HG02678 (cell line): ENCODE results near the gene DCAF16.

Experiments
- ATAC-seq: cut with Tn5 transposase; IDR thresholded peaks from one replicate; pipeline ENCODE4 v1.9.1; 2021; ENCODE audit warnings: mild to moderate bottlenecking, moderate library complexity; ENCODE audit not compliant: unreplicated experiment

Gene DCAF16

DNA sequence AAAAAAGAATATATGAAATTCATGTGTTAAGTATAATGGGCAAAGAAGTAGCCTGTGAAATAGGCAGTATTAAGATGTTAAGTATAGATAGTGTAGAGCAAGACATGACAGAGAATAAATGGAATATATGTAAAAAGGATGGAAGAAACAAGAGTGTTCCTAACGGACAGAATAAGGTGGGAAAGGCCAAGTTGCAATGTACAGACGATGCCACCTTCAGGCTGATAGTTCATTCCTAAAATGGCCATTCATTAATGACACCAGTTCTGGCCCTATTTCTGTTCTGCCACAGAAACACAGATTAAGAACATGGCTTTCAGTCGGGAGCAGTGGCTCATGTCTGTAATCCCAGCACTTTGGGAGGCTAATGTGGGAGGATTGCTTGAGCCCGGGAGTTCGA lies 24.7 kb downstream of the DCAF16 start:
- no peak for ATAC-seq

GRCh38 chr4:17781300-17782287 lies 29.0 kb downstream of the DCAF16 start, which contains the start of gene FAM184B:
TSS of gene FAM184B (minus strand) at chr4:17781621. CDS start at chr4:17781299, 322 bp downstream.
- ATAC-seq: no peak

- no peak for ATAC-seq
These were observed 29.9 kb downstream of the DCAF16 start for GRCh38 chr4:17780501-17781299.

GRCh38 chr4:17778431-17778830 lies 32.1 kb downstream of the DCAF16 start:
- ATAC-seq: no peak

DNA sequence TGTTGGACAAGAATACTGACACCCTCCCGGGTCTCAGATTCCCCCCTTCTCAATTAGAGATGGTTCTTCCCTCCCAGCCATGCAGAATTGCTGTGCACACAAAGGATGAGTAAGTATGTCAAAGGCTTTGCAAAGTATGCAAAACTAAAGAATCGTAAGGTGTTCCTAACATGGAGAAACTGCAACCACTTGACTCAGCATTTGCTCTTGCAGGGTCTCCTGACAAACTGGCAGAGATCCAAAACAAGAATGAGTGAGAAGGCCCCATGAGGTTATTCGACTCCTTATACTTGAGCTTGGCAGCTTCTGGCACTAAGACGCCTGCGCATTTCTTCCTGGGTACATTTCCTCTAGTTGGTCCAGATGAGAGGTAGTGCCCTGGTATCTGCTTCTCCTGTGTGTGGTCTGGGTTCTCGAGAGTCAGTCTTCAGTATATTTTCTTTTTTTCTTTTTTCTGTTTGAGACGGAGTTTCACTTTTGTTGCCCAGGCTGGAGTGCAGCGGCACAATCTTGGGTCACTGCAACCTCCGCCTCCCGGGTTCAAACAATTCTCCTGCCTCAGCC lies 37.3 kb downstream of the DCAF16 start:
- ATAC-seq: no peak

GRCh38 chr4:17771284-17771908 lies 39.2 kb downstream of the DCAF16 start:
- ATAC-seq: no peak

GRCh38 chr4:17770845-17771244 lies 39.7 kb downstream of the DCAF16 start:
- no peak for ATAC-seq

DNA sequence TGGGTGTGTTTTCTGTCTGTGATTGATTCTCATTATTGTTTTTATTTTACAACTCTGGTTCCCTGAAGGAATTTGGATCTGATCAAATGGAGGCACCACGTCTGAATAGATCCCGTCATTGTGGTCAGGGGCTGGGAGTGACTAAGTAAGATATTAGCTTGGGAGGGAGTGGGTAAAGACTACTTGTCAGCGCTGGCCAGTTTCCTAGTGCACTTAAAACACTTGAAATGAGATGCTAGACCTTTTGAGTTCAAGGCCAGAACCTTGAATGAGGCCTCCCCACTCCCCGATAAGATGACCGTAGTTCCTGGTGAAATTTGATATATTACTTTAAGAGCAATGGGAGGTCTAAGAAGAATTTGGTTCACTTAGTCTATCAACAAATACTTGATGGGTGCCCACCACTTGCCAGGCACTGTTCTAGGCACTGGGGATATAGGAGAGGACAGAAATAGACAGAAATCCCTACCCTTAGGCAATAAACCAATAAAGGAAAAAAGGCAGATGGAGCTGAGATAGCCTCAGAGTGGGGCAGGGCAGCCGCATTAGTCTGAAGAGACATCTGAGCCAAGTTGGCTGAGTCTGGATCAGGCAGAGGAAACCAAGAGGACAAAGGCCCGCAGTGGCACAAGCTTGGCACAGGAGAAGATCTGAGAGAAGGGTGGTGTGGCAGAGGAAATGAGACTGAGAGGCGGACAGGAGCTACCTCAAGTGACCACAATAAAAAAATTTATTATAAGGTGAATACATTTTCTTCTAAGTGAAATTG lies 41.0 kb downstream of the DCAF16 start:
- ATAC-seq: no peak

DNA sequence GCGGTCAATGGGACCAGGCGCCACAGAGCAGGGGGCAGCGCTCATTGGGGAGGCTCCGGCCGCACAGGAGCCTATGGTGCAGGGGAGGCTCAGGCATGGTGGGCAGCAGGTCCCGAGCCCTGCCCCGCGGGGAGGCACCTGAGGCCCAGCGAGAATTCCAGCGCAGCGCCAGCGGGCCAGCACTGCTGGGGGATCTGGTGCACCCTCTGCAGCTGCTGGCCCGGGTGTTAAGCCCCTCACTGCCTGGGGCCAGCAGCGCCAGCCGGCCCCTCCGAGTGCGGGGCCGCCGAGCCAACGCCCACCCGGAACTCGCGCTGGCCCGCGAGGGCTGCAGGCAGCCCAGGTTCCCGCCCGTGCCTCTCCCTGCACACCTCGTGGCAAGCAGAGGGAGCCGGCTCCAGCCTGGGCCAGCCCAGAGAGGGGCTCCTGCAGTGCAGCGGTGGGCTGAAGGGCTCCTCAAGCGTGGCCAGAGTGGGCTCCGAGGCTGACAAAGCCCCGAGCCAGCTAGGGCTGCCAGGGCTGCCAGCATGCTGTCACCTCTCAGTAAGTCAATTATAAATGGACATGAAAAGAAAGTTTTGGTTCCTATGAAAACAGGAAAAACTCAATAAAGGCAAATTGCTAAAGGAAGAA lies 43.6 kb downstream of the DCAF16 start:
- ATAC-seq: no peak

DNA sequence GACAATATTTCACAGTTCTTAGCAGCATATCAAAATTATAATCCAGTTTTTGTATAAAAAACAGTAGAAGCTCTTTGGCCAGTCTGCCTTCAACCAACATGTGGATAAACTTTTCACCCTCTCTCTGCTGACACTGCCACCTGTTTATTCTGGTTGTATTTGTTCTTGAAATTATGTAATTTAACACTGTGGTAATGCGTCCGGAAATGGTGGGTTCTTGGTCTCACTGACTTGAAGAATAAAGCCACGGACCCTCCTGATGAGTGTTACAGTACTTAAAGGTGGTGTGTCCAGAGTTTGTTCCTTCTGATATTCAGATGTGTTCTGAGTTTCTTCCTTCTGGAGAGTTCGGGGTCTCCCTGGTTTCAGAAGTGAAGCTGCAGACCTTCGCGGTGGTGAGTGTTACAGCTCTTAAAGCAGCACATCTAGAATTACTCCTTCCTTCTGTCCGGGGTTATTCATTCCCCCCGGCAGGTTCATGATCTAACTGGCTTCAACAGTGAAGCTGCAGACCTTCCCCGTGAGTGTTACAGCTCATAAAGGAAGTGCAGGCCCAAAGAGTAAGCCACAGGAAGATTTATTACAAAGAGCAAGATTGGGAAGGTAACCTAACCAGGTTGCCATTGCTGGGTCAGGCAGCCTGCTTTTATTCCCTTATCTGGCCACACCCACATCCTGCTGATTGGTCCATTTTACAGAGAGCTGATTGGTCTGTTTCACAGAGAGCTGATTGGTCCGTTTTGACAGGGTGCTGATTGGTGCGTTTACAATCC lies 44.9 kb downstream of the DCAF16 start:
- no peak for ATAC-seq

DNA sequence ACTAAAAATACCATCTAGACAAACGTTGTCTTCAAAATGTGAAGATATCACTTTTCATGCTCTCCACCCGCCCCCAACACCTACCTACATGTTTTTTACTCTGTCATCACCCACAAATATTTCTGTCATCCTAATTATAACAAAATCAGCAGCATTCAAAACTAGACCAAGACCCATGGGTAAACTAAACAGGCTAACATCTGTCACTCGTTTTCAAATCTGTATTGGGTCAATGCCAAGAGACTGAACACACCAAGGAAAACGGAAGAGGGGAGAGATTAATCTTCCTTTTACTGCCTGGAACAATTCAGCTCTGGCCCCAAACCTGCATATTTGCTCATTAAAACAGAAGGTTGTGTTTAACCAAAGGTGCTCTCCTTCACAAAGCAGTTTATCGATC lies 46.6 kb downstream of the DCAF16 start:
- ATAC-seq: no peak

- ATAC-seq: no peak
These were observed 47.1 kb downstream of the DCAF16 start for GRCh38 chr4:17763416-17763815.

DNA sequence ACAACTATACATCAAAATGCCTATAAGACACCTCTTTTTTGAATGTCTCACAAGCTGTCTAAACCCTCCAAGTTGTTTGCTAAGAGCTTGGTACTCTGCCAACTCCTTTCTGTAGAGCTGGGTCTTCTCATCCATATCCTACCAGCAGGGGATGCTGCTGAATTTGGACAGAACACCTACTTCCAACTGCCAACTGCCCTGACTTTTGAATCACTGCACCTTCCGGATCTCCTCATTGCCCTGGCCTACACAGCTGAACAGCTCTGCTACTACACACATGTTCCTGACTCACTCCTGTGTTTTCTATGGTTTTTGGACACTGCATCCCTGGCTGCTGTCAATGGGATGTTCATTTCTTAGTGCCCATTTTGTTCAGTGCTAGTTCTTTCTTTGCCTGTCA lies 47.8 kb downstream of the DCAF16 start:
- ATAC-seq: no peak

DNA sequence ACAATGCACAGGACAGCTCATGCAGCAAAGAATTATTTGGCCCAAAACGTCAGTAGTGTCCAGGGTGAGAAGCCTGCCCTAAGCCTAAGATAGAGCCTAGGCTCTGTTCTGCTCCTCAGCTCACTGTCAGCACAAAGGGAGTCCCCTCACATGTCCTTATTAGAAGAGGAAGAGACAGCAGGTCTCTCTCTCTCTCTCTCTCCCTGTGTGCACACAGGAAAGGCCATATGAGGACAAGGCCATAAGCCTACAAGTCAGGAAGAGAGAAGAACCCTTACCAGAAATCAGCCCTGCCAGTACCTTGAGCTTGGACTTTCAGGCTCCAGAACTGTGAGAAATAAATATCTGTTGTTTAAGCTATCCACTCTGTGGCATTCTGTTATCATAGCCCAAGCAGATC lies 49.5 kb downstream of the DCAF16 start:
- no peak for ATAC-seq

GRCh38 chr4:17760626-17761025 lies 49.9 kb downstream of the DCAF16 start:
- no peak for ATAC-seq

- ATAC-seq: no peak
These were observed 52.1 kb downstream of the DCAF16 start for GRCh38 chr4:17758485-17758884.

DNA sequence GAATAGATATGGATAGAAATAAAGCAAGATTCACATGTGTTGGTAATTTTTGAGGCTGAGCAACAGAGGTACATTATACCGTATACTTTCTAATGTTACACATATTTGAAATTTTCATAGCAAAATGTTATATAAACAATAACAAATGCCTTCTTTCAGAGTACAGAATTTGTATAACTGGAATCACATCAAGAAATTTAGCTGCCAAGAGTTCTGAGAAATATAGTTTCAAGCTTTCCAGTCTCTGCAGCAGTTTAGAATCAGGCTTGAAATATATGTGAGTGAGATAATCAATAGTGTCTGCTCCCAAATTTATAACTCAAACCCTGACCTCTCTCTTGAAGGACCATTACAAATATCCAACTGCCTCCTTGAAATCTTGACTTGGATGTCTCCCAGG lies 52.9 kb downstream of the DCAF16 start:
- ATAC-seq: no peak

GRCh38 chr4:17753646-17754045 lies 56.9 kb downstream of the DCAF16 start:
- no peak for ATAC-seq
